Hepatic stellate cell (primary cell): ENCODE measurements around the gene CCDC60.

Experiments used
- DNase-seq: peaks from one replicate; pipeline ENCODE4 v3.0.0; 2011; ENCODE audit warnings: low spot score

CCDC60 gene

GRCh38 chr12:119446459-119446858 is 111.9 kb downstream of the CCDC60 start:
- DNase-seq = no peak

DNA sequence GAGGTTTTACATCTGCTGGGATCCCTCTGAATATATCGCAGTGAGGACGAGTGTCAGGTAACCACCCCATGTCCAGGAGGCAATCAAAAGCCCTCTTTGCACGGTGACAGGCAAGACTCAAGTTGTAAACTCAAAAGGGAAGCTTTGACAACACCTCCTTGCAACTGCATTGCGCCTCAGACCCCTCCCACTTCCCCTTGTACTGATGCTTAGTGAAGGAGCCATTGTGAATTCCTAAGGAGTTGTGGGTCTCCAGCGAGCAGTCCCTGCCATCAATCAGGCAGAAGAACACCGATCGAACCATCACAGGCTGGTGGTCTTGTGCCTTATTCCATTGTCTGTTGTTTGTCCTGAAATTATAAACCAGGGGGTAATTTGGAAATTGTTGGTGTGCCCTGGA is 112.6 kb downstream of the CCDC60 start:
- DNase-seq = no peak

DNA sequence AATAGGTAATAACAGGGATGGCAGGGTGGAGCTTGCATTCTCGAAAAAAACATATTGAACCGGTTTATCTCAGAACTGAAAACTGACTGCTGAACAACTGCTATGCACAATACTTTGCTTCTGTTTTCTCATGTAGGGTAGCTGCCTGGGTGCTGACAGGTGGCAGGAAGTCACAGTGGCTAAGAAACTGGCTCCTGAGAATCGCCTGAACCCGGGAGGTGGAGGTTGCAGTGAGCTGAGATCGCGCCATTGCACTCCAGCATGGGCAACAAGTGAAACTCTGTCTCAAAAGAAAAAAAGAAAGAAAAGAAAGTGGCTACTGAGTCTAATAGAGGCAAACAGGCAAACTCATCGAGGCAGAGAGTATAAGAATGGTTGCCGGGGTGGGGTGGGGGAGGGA is 113.1 kb downstream of the CCDC60 start:
- no peak for DNase-seq

GRCh38 chr12:119448611-119449131 is 114.1 kb downstream of the CCDC60 start:
- DNase-seq = no peak

GRCh38 chr12:119450771-119451170 is 116.2 kb downstream of the CCDC60 start:
- no peak for DNase-seq

DNA sequence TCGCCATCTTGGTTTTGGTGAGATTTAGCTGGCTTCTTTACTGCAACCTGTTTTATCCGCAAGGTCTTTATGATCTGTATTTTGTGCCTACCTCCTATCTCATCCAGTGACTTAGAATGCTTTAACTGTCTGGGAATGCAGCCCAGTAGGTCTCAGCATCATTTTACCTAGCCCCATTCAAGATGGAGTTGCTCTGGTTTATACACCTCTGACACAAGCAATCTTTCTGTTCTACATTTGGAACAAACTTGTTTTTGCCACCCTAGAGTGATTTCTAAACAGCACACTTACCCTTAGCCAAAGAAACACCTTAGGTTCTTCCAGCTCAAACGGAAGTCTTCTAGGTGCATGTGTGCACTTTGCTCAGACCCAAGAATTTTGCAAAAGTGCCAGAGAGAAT is 122.3 kb downstream of the CCDC60 start:
- no peak for DNase-seq

- no peak for DNase-seq
Measured at GRCh38 chr12:119457271-119457670, 122.7 kb downstream of the CCDC60 start.

- DNase-seq = no peak
Measured at GRCh38 chr12:119459481-119459880, 125.0 kb downstream of the CCDC60 start.

DNA sequence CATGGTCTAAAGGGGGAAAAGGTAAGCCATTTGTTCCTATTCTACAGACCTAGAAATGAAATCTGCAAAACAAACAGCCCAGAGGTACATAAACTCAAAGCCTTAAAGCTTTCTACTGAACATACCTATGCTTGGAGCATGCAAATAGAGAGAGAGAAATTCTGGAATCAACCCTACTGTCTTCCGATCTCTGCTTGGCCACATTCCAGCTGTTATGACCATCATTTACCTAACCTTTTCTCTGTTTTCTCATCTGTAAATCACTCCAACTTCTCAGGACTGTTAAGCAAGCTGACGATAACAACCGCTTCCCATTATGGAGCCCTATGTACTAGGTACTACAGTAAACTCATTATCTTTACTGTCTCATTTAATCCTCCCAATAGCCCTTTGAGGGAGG is 126.3 kb downstream of the CCDC60 start:
- no peak for DNase-seq

DNA sequence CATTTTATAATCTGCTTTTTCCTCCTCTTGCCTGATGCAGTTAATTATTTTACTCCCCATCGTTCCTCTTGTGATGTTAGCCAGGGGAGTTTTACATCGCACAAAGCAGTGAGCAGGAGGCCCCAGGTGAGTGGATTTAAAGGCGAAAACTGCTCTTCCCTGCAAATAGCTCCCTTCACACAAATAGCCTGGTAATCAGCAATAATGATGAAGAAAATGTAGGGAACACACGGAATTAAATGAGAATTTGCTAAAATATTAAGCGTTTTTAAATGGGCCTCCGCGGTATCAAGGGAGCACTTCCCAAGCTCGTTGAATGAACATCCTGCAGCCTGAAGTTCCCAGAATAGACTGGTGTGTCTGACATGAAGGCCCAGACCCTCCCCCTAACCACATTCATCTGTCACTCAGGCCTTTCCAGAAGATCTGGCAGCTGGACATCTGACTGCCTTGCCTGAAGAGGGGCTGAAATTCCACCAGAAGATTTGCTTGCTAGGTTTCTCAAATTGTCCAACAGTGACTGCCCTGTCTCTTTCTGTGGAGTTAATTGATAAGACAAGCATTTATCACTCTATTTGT is 127.2 kb downstream of the CCDC60 start:
- DNase-seq = no peak

GRCh38 chr12:119463211-119463926 is 128.8 kb downstream of the CCDC60 start:
- no peak for DNase-seq

DNA sequence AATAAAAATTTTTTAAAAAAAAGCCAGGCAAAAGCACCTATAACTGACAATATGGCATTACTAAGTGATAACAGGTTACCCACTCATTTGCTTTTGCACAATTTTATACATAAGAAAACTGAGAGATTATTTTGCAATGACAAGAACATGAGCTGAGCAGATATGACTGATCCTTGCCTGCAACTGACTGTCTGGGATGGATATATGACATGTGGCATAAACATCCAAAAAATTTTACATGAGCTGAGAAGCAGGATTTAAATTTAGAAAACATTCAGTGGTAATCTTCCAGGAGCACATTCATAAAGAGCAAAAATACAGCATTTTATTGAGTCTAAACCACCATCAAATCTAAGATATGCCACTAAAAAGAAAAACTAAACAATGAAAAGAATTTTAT is 133.8 kb downstream of the CCDC60 start:
- DNase-seq = no peak

GRCh38 chr12:119475650-119476049 is 141.1 kb downstream of the CCDC60 start:
- DNase-seq = no peak

GRCh38 chr12:119476951-119477350 is 142.4 kb downstream of the CCDC60 start:
- no peak for DNase-seq

DNA sequence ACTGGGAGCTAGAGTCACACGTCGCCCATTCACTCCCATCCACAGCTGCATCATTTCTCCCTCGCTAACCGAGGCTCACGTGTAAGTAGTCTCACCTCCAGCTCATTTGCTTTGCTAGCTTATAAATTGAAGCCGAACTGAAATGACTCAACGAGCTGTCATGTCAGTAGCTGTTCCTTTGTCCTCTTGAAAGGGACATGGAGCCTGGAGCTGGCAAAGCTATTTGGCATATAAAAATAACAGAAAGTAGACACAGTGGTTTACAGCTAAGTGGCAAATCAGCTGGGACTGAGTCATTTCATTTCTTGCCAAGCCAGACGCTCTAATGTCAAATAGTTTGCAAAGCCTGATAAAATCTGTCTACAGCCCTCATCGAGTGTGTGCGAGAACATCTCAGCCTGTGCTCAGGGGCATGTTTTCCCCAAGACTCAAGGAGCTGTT is 144.6 kb downstream of the CCDC60 start:
- no peak for DNase-seq

DNA sequence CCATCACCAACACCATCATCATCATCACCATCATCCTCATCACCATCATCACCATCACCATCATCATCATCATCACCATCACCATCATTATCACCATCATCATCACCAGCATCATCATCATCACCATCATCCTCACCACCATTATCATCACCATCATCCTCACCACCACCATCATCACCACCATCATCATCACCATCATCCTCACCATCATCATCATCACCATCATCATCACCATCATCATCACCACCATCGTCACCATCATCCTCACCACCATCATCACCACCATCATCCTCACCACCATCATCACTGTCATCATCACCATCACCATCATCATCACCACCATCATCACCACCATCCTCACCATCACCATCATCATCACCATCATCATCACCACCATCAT is 146.0 kb downstream of the CCDC60 start:
- DNase-seq = no peak

DNA sequence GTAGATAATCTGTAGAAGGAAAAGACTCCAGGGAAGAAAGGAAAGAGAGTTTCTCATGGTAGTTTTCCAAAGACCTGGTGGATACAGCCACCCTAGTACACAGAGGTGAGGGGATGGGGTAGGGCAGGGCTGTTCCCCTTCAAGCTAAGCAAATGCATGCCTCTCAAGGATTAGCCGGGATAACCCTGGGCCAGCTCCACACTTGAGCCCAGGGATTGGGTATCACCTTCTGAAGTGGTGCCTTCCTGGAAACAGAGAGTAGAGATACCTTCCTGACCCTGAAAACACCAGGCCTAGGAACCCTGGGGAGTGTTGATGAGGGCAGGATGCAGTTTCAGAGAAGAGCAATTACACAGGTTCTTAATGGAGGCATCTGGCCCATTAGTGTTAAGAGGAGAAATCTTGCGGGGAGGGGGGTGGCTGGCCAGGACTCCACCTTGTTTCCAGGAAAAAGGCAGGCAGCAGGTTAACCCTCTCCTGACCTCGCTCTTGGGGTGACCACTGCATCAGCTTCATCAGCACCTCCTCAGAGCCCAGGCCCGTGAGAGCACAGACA is 152.1 kb downstream of the CCDC60 start:
- DNase-seq = no peak

- no peak for DNase-seq
Measured at GRCh38 chr12:119491814-119492213, 157.3 kb downstream of the CCDC60 start.

- DNase-seq = no peak
Measured at GRCh38 chr12:119500209-119500608, 165.7 kb downstream of the CCDC60 start.

DNA sequence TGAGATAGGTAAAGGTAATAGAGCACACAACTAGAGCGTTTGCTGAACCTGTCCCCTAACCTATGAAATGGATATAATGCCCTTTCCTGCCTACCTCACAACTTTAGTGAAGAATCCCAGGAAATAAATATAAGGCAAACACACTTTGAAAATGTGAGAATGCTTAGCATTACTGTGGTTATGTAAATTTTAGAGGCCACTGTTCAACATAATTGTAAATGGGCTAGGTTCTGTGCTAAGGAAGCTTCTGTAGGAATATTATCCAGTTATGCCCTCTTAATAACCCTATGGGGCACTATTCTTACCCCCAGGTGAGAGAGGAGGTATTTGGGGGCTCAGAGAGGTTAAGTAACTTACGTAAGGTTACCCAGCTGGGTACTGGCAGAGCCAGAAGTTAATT is 166.5 kb downstream of the CCDC60 start:
- no peak for DNase-seq

DNA sequence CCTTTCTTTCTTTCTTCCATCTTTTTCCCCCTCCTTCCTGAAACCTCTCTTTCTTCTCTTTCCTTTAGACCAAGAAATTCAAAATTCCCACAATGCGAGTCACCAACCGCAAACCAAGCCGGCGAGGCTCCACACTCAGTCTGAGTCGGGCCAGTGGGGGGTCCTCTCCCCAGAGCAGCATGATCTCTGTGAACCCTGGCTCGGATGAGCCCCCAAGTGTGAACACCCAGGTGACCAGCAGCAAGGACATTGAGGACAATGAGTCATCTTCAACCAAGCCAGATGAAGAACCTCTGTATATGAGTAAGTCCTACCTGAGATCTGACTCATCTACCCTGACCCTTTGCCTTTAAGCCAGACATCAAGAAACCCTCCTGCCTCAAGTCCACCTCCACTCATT is 170.5 kb downstream of the CCDC60 start:
- DNase-seq = no peak

DNA sequence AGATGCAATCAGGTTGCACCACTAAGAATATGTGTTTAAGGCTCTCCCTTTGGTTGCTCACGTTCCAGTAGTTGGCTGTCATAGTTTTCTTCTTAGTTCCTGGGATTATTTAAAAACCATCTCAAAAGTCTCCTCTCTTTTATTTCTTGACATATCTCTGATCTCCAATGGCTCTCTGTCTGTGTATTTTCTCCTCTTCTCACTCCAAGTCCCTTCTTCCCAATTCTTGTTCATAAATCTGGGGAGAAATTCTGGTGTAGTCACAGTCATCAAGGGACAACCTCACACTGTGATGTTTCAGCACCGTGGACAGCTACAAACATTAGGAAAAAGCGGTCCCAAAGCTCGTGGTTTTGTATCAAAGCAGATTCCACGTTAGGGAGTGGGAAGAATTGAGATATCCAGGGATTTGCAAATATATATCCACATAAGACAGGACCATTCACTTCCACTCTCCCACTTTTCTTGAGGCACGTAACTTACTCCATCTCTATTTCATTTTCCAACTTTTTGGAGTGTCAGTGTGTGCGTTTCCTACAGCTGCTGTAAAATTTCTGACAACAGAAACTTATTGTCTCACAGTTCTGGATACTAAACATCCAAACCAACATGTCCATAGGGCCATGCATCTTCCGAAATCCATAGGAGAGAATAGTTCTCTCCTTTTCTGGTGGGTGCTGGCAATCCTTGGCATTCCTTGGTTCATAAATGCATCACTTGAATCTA is 178.4 kb downstream of the CCDC60 start:
- DNase-seq = no peak

GRCh38 chr12:119528241-119528640 is 193.7 kb downstream of the CCDC60 start:
- no peak for DNase-seq
